Small intestine (tissue), 7 donors: ENCODE data around the gene ADH1C. TPM values are rescaled to one million over a fixed set of nuclear protein-coding genes. Genes with fewer than 3 reads are reported as not detected.
A peak's percentile ranks its signal among the peaks of the same experiment; 100 is the strongest.

Experiments used
- DNase-seq, 2 donors: peaks; one replicate each; pipeline versions ENCODE4 v3.0.0 to v3.0.0-alpha.2; 2013
- FAIRE-seq: peaks from 2 replicates; lab custom pipeline; 2012; peaks lifted over from hg19 to GRCh38; lab: Jason Lieb, UNC
- H3K27ac ChIP-seq, 3 donors: one replicate each; pipeline ENCODE4 v1.5.1; 2013; ENCODE audit warnings: low read length in 2 of 3, mild to moderate bottlenecking in 2 of 3, control low read depth in 1 of 3, inconsistent platforms in 1 of 3, low read depth in 1 of 3, moderate library complexity in 1 of 3
- H3K27me3 ChIP-seq, 3 donors: one replicate each; pipeline ENCODE4 v1.6.1; 2013; ENCODE audit warnings: low read length in 3 of 3, inconsistent platforms in 1 of 3; ENCODE audit not compliant: control insufficient read depth in 3 of 3, insufficient read depth in 3 of 3
- H3K36me3 ChIP-seq, 3 donors: one replicate each; pipeline ENCODE4 v1.6.1; 2013; ENCODE audit warnings: low read length in 3 of 3, inconsistent platforms in 1 of 3, low read depth in 1 of 3, mild to moderate bottlenecking in 1 of 3, moderate library complexity in 1 of 3; ENCODE audit not compliant: control insufficient read depth in 3 of 3, insufficient read depth in 2 of 3
- H3K4me1 ChIP-seq, 3 donors: one replicate each; pipeline ENCODE4 v1.6.1; 2013; ENCODE audit warnings: low read length in 2 of 3, inconsistent platforms in 1 of 3, low read depth in 1 of 3, mild to moderate bottlenecking in 1 of 3, moderate library complexity in 1 of 3; ENCODE audit not compliant: control insufficient read depth in 3 of 3, insufficient read depth in 2 of 3
- H3K4me3 ChIP-seq, 3 donors: one replicate each; pipeline ENCODE4 v1.5.1; 2013; ENCODE audit warnings: low read length in 3 of 3, control low read depth in 1 of 3, inconsistent platforms in 1 of 3, low read depth in 1 of 3, mild to moderate bottlenecking in 1 of 3, moderate library complexity in 1 of 3
- H3K9me3 ChIP-seq, 2 donors: one replicate each; pipeline ENCODE4 v1.6.1; 2013; ENCODE audit warnings: low read depth in 1 of 2, low read length in 1 of 2; ENCODE audit not compliant: control insufficient read depth in 2 of 2, insufficient read depth in 1 of 2
- WGBS, 3 donors: extraction: QIAGEN DNeasy Blood & Tissue Kit; methylation state at CpG; one replicate each; pipeline ENCODE4 v1.1.7; 2013; 5-methylcytosine and 5-hydroxymethylcytosine counted together
- polyA plus RNA-seq, 4 donors: library from polyadenylated mRNA; stranded (reverse) in 3 of 4; unstranded in 1 of 4; fragments of 200-250 nt in 3 of 4; fragments of 120-200 nt in 1 of 4; gene quantifications; one replicate each; pipeline versions ENCODE4 v1.2.1 to v1.2.3, GENCODE V29; 2013
- donor health status: healthy with polysubstance abuse.
- donor health status: control.
- donor health status: control.
- donor health status: Bipolar disorder and iron deficiency.
- donor health status: healthy.

ADH1C gene
- polyA plus RNA-seq, 4 donors: 66.3 to 231 (median 190) TPM

- Histone ChIP-seq H3K27me3 (no peaks in the 10 kb centered on the region), H3K36me3 (no peaks in the 10 kb centered on the region), H3K4me3 (no peak overlapping the region), H3K27ac (no peak overlapping the region), H3K4me1 (no peaks in the 10 kb centered on the region), H3K9me3 (no peaks in the 10 kb centered on the region)
- FAIRE-seq: no peak
- DNase-seq: no peak
- WGBS, 3 donors: 65 to 92% (median 92%) methylated on average over 1 of the region's 1 CpG
Observed at GRCh38 chr4:99314211-99314610, 38.3 kb downstream of the ADH1C start.

GRCh38 chr4:99310389-99310788 lies 42.2 kb downstream of the ADH1C start:
- Histone ChIP-seq H3K36me3 (no peaks in the 10 kb centered on the region), H3K4me1 (no peaks in the 10 kb centered on the region), H3K27ac (no peak overlapping the region), H3K4me3 (no peak overlapping the region), H3K9me3 (no peaks in the 10 kb centered on the region), H3K27me3 (no peaks in the 10 kb centered on the region)
- WGBS, 3 donors: 64 to 81% (median 80%) methylated on average over 2 of the region's 2 CpGs
- DNase-seq: no peak
- no peak for FAIRE-seq

DNA sequence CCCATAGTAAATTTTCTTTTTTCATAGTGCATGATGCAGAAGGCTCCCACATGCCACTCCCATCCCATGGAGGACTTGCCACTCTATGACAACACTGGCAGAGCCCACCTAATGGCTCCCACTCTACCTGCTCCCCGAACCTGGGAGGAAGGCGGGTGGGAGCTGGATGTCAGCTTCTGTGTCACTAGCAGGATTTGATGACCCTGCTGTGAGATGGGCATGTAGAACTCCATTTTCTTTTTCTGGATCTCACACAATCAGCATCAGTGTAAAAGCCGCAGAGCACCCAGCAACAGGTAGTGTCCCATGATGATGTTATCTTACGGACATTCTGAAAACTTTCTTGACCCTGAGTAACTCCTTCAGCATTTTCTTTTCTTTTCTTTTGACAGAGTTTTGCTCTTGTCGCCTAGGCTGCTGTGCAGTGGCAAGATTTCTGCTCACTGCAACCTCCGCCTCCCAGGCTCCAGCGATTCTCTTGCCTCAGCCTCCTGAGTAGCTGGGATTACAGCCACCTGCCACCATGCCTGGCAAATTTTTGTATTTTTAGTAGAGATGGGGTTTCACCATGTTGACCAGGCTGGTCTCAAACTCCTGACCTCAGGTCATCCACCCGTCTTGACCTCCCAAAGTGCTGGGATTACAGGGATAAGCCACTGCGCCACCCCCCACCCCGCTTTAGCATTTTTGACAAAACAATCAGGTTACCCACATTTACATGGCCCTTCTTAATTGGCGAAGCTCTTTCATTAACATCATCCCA lies 46.7 kb downstream of the ADH1C start:
- peaks cover 0 to 2% of the 10 kb centered on the region in 2 donors for H3K9me3 ChIP-seq
- no peaks in the 10 kb centered on the region for H3K4me1 ChIP-seq
- H3K27me3 ChIP-seq: no peaks in the 10 kb centered on the region
- H3K27ac ChIP-seq: no peak overlapping the region
- DNase-seq: no peak
- WGBS, 3 donors: 90 to 95% (median 94%) methylated on average over 11 of the region's 11 CpGs
- FAIRE-seq: no peak
- no peak overlapping the region for H3K4me3 ChIP-seq
- H3K36me3 ChIP-seq: no peaks in the 10 kb centered on the region

- H3K27ac ChIP-seq: peak overlapping the region in 2 of 3 donors; percentile 42 to 85
- H3K27me3 ChIP-seq: no peaks in the 10 kb centered on the region
- no peak for DNase-seq
- 81 to 86% (median 84%) methylated on average over 7 of the region's 7 CpGs for WGBS, 3 donors
- no peaks in the 10 kb centered on the region for H3K4me1 ChIP-seq
- peaks cover 0 to 2% of the 10 kb centered on the region in 2 donors for H3K9me3 ChIP-seq
- no peak overlapping the region for H3K4me3 ChIP-seq
- H3K36me3 ChIP-seq: no peaks in the 10 kb centered on the region
- FAIRE-seq: no peak
Observed at GRCh38 chr4:99301376-99302164, 51.0 kb downstream of the ADH1C start.

DNA sequence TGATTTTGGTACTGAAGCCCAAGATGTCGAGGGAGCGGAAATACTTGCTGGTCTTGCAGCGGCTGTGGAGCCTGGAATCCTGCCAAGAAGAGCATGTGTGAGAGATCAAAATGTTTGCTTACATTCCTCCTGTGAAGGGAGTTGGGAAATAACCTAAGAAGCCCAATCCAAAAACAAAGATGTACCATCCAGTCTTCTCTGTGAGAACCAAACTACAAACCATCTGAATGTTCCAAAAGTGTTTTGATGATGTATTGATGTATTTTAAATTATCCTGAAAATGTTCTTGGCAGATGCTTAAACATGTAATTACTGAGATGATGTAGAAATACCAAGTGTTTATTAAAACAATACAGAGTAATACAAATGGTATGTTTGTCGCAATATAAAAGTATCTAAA lies 51.6 kb downstream of the ADH1C start:
- DNase-seq (peak; percentile 39 to 62), FAIRE-seq (no peak)
- no peaks in the 10 kb centered on the region for H3K4me1 ChIP-seq
- 30 to 43% (median 36%) methylated on average over 4 of the region's 4 CpGs for WGBS, 3 donors
- no peaks in the 10 kb centered on the region for H3K27me3 ChIP-seq
- no peaks in the 10 kb centered on the region for H3K36me3 ChIP-seq
- H3K27ac ChIP-seq: no peak overlapping the region
- no peak overlapping the region for H3K4me3 ChIP-seq
- H3K9me3 ChIP-seq: peaks cover 0 to 2% of the 10 kb centered on the region in 2 donors

DNA sequence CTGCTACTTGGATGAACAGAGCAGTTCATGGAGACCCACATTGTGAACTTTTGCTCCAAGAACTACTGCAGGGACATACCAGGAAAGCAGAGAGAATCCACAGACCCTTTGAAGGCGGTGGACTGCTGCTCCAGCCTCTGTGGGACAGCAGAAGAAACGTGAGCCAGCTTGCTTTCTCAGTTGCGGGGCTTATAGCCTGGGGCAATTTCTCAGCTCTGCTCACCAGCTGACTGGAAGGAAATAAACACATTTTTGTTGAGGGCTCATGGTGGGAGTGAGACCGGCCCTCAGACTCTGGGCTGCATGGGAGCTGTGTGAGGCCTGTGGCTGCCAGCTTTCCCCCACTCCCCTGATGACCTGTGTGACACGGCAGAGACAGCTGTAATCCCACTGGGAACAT lies 59.2 kb downstream of the ADH1C start:
- DNase-seq: no peak
- Histone ChIP-seq H3K27me3 (no peaks in the 10 kb centered on the region), H3K4me3 (no peak overlapping the region), H3K4me1 (peaks cover 0 to 4% (median 0%) of the 10 kb centered on the region in 3 donors), H3K36me3 (peaks cover 0 to 6% (median 0%) of the 10 kb centered on the region in 3 donors), H3K9me3 (peaks cover 0 to 10% of the 10 kb centered on the region in 2 donors), H3K27ac (no peak overlapping the region)
- 80 to 91% (median 84%) methylated on average over 5 of the region's 5 CpGs for WGBS, 3 donors
- no peak for FAIRE-seq

DNA sequence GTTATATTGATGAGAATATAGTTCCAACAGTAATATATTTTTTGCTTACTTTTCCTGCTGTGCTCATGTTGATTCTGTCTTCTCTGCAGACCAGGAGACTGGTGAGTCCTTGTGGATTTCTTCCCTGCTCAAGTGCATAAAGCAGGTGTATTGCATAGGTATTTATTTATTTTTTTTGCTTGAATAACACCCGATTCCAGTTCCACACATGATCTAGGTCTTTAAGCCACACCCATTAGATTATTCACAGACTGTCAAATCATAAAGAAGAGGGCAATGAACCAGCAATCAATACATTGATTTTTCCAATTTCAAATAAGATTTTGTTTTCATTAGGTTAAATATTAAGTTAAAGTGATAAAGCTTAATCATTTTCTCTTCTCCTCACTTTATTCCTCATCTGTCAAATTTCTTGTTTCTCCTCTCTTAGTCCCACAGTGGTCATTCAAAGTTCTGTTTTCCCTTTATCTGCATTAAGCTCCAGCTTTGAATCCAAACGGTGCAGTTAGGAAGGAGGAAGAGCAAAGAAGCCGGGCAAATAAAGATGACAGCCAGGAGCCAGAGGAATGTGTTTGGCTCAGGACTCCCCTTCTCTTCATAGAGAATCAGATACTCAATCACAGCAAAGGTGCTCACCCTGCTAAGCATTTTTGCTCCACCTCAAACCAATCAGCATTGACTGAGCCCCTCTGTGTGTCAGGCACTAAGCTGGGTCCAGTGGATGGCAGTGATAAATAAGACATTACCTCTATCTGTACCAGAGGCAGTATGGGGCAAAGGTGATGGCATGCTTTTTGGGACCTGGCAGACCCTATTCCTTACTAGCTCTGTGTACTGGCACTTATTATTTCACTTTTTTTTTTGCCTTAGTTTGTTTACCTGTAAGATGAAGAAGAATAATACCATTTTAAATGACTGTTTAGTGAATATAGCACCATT lies 61.4 kb downstream of the ADH1C start, which contains the start of gene ADH1A:
ADH1A (minus strand) TSS at position 138 of the 939 bp plus-strand sequence; CDS start at position 67, 71 bp downstream.
- Histone ChIP-seq H3K4me3 (no peak within 1 kb of the TSS), H3K36me3 (peaks cover 0 to 6% (median 0%) of the 10 kb centered on the region in 3 donors), H3K4me1 (peaks cover 0 to 4% (median 0%) of the 10 kb centered on the region in 3 donors), H3K9me3 (peaks cover 0 to 10% of the 10 kb centered on the region in 2 donors), H3K27me3 (no peaks in the 10 kb centered on the region), H3K27ac (no peak within 1 kb of the TSS)
- peak in 1 of 2 donors; percentile 28 for DNase-seq
- WGBS, 3 donors: 10 to 52% (median 26%) methylated on average over 3 of the region's 3 CpGs
- peak; percentile 53 for FAIRE-seq
